Subcutaneous abdominal adipose tissue (tissue), 5 donors: ENCODE data around the gene PCDHB16.
"Not testable (repeated sequence)": the region's sequence is repeated elsewhere in the genome, so short reads cannot be mapped to it uniquely, and the experiment has no call there.

ENCODE experiments used
- H3K27ac ChIP-seq: one replicate; pipeline ENCODE4 v1.7.0; 2013; ENCODE audit warnings: low read depth, mild to moderate bottlenecking, inconsistent platforms, low read length, moderate library complexity
- H3K27me3 ChIP-seq, 5 donors: one replicate each; pipeline ENCODE4 v1.7.0; 2013; ENCODE audit warnings: low read length in 5 of 5, inconsistent platforms in 1 of 5; ENCODE audit not compliant: control insufficient read depth in 5 of 5, insufficient read depth in 4 of 5
- H3K36me3 ChIP-seq, 5 donors: one replicate each; pipeline ENCODE4 v1.7.0; 2013; ENCODE audit warnings: low read length in 5 of 5; ENCODE audit not compliant: control insufficient read depth in 5 of 5, insufficient read depth in 5 of 5
- H3K4me1 ChIP-seq, 5 donors: one replicate each; pipeline ENCODE4 v1.7.0; 2013; ENCODE audit warnings: low read length in 5 of 5, mild to moderate bottlenecking in 3 of 5, moderate library complexity in 1 of 5; ENCODE audit not compliant: control insufficient read depth in 5 of 5, insufficient read depth in 5 of 5
- H3K4me3 ChIP-seq, 5 donors: one replicate each; pipeline ENCODE4 v1.7.0; 2013; ENCODE audit warnings: low read length in 5 of 5, low read depth in 1 of 5
- H3K9ac ChIP-seq, 5 donors: one replicate each; pipeline ENCODE4 v1.7.0; 2013; ENCODE audit warnings: low read length in 5 of 5, mild to moderate bottlenecking in 4 of 5, moderate library complexity in 3 of 5
- H3K9me3 ChIP-seq, 5 donors: one replicate each; pipeline ENCODE4 v1.7.0; 2013; ENCODE audit warnings: low read length in 5 of 5; ENCODE audit not compliant: control insufficient read depth in 5 of 5
- donor health status: healthy.
- donor health status: healthy.
- donor health status: healthy.
- donor health status: healthy.
- donor health status: healthy.

The PCDHB16 gene

GRCh38 chr5:141155540-141156374 is 26.4 kb upstream of the PCDHB16 start:
- peaks cover 13 to 43% (median 38%) of the 10 kb centered on the region in 5 donors for H3K9me3 ChIP-seq
- H3K27ac ChIP-seq, result no peak overlapping the region
- peak overlapping the region in 2 of 5 donors; percentile 7 to 21 for H3K4me3 ChIP-seq
- H3K9ac ChIP-seq, result no peak overlapping the region
- no peaks in the 10 kb centered on the region for H3K36me3 ChIP-seq
- H3K4me1 ChIP-seq, result no peaks in the 10 kb centered on the region
- H3K27me3 ChIP-seq, result peaks cover 0 to 10% (median 3%) of the 10 kb centered on the region in 5 donors

GRCh38 chr5:141157356-141157755 is 24.8 kb upstream of the PCDHB16 start:
- H3K27me3 ChIP-seq, H3K9ac ChIP-seq, H3K4me1 ChIP-seq, H3K4me3 ChIP-seq, H3K36me3 ChIP-seq, H3K27ac ChIP-seq: not testable (repeated sequence)
- peaks cover 13 to 30% (median 24%) of the 10 kb centered on the region in 5 donors for H3K9me3 ChIP-seq

GRCh38 chr5:141157901-141158300 is 24.3 kb upstream of the PCDHB16 start:
- not testable (repeated sequence) for H3K4me3 ChIP-seq, H3K4me1 ChIP-seq, H3K27ac ChIP-seq, H3K9ac ChIP-seq, H3K27me3 ChIP-seq, H3K36me3 ChIP-seq
- H3K9me3 ChIP-seq, result peaks cover 13 to 32% (median 25%) of the 10 kb centered on the region in 5 donors

- Histone ChIP-seq H3K36me3 (no peaks in the 10 kb centered on the region), H3K4me3 (peak within 1 kb of the TSS; percentile 18 to 52 (median 42)), H3K9ac (no peak within 1 kb of the TSS), H3K4me1 (no peaks in the 10 kb centered on the region), H3K9me3 (peaks cover 7 to 30% (median 20%) of the 10 kb centered on the region in 5 donors), H3K27ac (no peak within 1 kb of the TSS), H3K27me3 (peaks cover 0 to 14% (median 7%) of the 10 kb centered on the region in 5 donors)
These were observed 9.6 kb upstream of the PCDHB16 start, which contains the start of gene PCDHB7 for GRCh38 chr5:141172381-141173204. Gene PCDHB7, plus strand, starts transcription at chr5:141172644. Its CDS starts 192 bp downstream, at chr5:141172836.

GRCh38 chr5:141174291-141175104 is 7.7 kb upstream of the PCDHB16 start:
- not testable (repeated sequence) for H3K4me1 ChIP-seq, H3K4me3 ChIP-seq, H3K9ac ChIP-seq, H3K27ac ChIP-seq, H3K36me3 ChIP-seq
- H3K27me3 ChIP-seq, result peaks cover 0 to 22% (median 10%) of the 10 kb centered on the region in 5 donors
- peaks cover 15 to 43% (median 27%) of the 10 kb centered on the region in 5 donors for H3K9me3 ChIP-seq

GRCh38 chr5:141175933-141176332 is 6.3 kb upstream of the PCDHB16 start:
- peaks cover 0 to 22% (median 10%) of the 10 kb centered on the region in 5 donors for H3K27me3 ChIP-seq
- H3K36me3 ChIP-seq, result no peaks in the 10 kb centered on the region
- H3K9ac ChIP-seq, result no peak overlapping the region
- no peaks in the 10 kb centered on the region for H3K4me1 ChIP-seq
- no peak overlapping the region for H3K27ac ChIP-seq
- peaks cover 15 to 43% (median 29%) of the 10 kb centered on the region in 5 donors for H3K9me3 ChIP-seq
- H3K4me3 ChIP-seq, result no peak overlapping the region

GRCh38 chr5:141177577-141178191 is 4.5 kb upstream of the PCDHB16 start, which contains the start of gene PCDHB8:
Gene PCDHB8, plus strand, starts transcription at chr5:141177790. Its CDS starts 245 bp downstream, at chr5:141178035.
- Histone ChIP-seq H3K9me3 (peaks cover 16 to 43% (median 29%) of the 10 kb centered on the region in 5 donors), H3K27me3 (peaks cover 0 to 22% (median 10%) of the 10 kb centered on the region in 5 donors), H3K4me3 (peak within 1 kb of the TSS in 4 of 5 donors; percentile 1 to 39 (median 36))
- not testable (repeated sequence) for H3K36me3 ChIP-seq, H3K4me1 ChIP-seq, H3K9ac ChIP-seq, H3K27ac ChIP-seq

GRCh38 chr5:141179371-141179770 is 2.8 kb upstream of the PCDHB16 start:
- not testable (repeated sequence) for H3K36me3 ChIP-seq, H3K9ac ChIP-seq, H3K27ac ChIP-seq
- H3K9me3 ChIP-seq, result peaks cover 16 to 36% (median 24%) of the 10 kb centered on the region in 5 donors
- peak overlapping the region in 1 of 5 donors; percentile 4 for H3K4me3 ChIP-seq
- H3K27me3 ChIP-seq, result peaks cover 0 to 24% (median 10%) of the 10 kb centered on the region in 5 donors
- H3K4me1 ChIP-seq, result peaks cover 0 to 11% (median 4%) of the 10 kb centered on the region in 5 donors

- peaks cover 16 to 39% (median 23%) of the 10 kb centered on the region in 5 donors for H3K9me3 ChIP-seq
- H3K4me1 ChIP-seq, result peaks cover 0 to 11% (median 4%) of the 10 kb centered on the region in 5 donors
- peaks cover 0 to 22% (median 8%) of the 10 kb centered on the region in 5 donors for H3K27me3 ChIP-seq
- H3K9ac ChIP-seq, H3K36me3 ChIP-seq, H3K27ac ChIP-seq: not testable (repeated sequence)
- H3K4me3 ChIP-seq, result peak overlapping the region in 1 of 5 donors; percentile 27
These were observed 2.3 kb upstream of the PCDHB16 start for GRCh38 chr5:141179876-141180275.
